ENCODE results near the gene DNM1.

- TF ChIP-seq POLR2A (IDR thresholded peaks at IDR 0.05; ENCODE audit: control extremely low read depth in 1 of 2, low read depth in 2 of 2, low read length in 2 of 2) = no peak
- TF ChIP-seq CTCF (IDR thresholded peaks at IDR 0.05; ENCODE audit: control extremely low read depth in 1 of 3, insufficient read depth in 1 of 3, low read depth in 1 of 3, low read length in 3 of 3) = no peak
- no peak for TF ChIP-seq KDM1A (IDR thresholded peaks at IDR 0.05; ENCODE audit: borderline replicate concordance, low read length)
- no peak for TF ChIP-seq CREB1 (IDR thresholded peaks at IDR 0.05)
- no peak for TF ChIP-seq SIX5 (IDR thresholded peaks at IDR 0.05; ENCODE audit: low read depth, low read length)
- no peak for TF ChIP-seq RBBP5 (IDR thresholded peaks at IDR 0.05; ENCODE audit: borderline replicate concordance, low read depth, low read length)
- no peak for TF ChIP-seq TAF1 (IDR thresholded peaks at IDR 0.05; ENCODE audit: low read depth, low read length)
- TF ChIP-seq JUN (IDR thresholded peaks at IDR 0.05; ENCODE audit: low read depth, low read length) = no peak
- TF ChIP-seq, protein P1, sequence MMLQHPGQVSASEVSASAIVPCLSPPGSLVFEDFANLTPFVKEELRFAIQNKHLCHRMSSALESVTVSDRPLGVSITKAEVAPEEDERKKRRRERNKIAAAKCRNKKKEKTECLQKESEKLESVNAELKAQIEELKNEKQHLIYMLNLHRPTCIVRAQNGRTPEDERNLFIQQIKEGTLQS (IDR thresholded peaks at IDR 0.05; ENCODE audit: insufficient read depth, low read depth, low read length) = no peak
- no peak for TF ChIP-seq EGR1 (IDR thresholded peaks at IDR 0.05; ENCODE audit: borderline replicate concordance, low read depth, low read length)
- no peak for TF ChIP-seq CHD2 (IDR thresholded peaks at IDR 0.05; ENCODE audit: low read length)
- no peak for TF ChIP-seq CEBPB (IDR thresholded peaks at IDR 0.05; ENCODE audit: low read depth, low read length)
Observed at GRCh38 chr9:128193469-128194096, 9.6 kb upstream of the DNM1 start.
